PFSK-1 (cell line): ENCODE results near the gene EPS15.

ENCODE experiments used
- POLR2AphosphoS5 ChIP-seq: IDR thresholded peaks from 2 replicates; pipeline ENCODE4 v1.6.1; 2012; ENCODE audit warnings: low read depth, mild to moderate bottlenecking, control low read depth, low read length, moderate library complexity
- SIN3A ChIP-seq: IDR thresholded peaks from 2 replicates; pipeline ENCODE4 v1.6.1; 2012; ENCODE audit warnings: mild to moderate bottlenecking, low read length, moderate library complexity, borderline replicate concordance; ENCODE audit not compliant: insufficient read depth
- TAF1 ChIP-seq: IDR thresholded peaks from 2 replicates; pipeline ENCODE4 v1.6.1; 2012; ENCODE audit warnings: low read length, control low read depth, borderline replicate concordance; ENCODE audit not compliant: insufficient read depth

- no peak for TF ChIP-seq POLR2AphosphoS5
- no peak for TF ChIP-seq TAF1
- TF ChIP-seq SIN3A = no peak
These were observed 175.4 kb downstream of the EPS15 start for GRCh38 chr1:51343624-51344023.
